OCI-LY7 (cell line): ENCODE measurements around the gene CSH2.
"Not testable (repeated sequence)": the region's sequence is repeated elsewhere in the genome, so short reads cannot be mapped to it uniquely, and the experiment has no call there.

ENCODE experiments used
- CTCF ChIP-seq: fragments of 200-600 bp; sonication (generic); conservative IDR thresholded peaks from 2 replicates; pipeline ENCODE4 v1.5.1; 2014; ENCODE audit warnings: mild to moderate bottlenecking, antibody characterized with exemption, low read length, moderate library complexity, mixed read lengths
- EZH2phosphoT487 ChIP-seq: fragments of 200-600 bp; sonication (generic); IDR thresholded peaks from 2 replicates; pipeline ENCODE4 v1.6.1; 2018; ENCODE audit warnings: low read depth, borderline replicate concordance, mild to moderate bottlenecking, mixed run types, antibody characterized with exemption, low read length, moderate library complexity, mixed read lengths

GRCh38 chr17:63920779-63921178 is 47.3 kb upstream of the CSH2 start:
- not testable (repeated sequence) for TF ChIP-seq EZH2phosphoT487, CTCF
